Adrenal gland (tissue), 12 donors: ENCODE data around the gene TAF3. TPM values are rescaled to one million over a fixed set of nuclear protein-coding genes. Genes with fewer than 3 reads are reported as not detected.
A peak's percentile ranks its signal among the peaks of the same experiment; 100 is the strongest.

ENCODE experiments used
- DNase-seq, 7 donors: peaks; one replicate each; pipeline ENCODE4 v3.0.0-alpha.2; 2019 to 2020
- H3K27ac ChIP-seq, 5 donors: fragments of 200-600 bp; sonication (generic) in 4 of 5; 1 replicate in 3 of 5; 2 replicates in 2 of 5; pipeline versions ENCODE4 v1.5.1 to v1.8.0; 2016 to 2020; ENCODE audit warnings: mild to moderate bottlenecking in 1 of 5
- H3K27me3 ChIP-seq: fragments of 200-600 bp; 2 replicates; pipeline ENCODE4 v1.8.0; 2021
- H3K36me3 ChIP-seq, 2 donors: fragments of 200-600 bp; replicated peaks in 1 of 2; 1 replicate in 1 of 2; 2 replicates in 1 of 2; pipeline versions ENCODE4 v1.5.1 to v1.8.0; 2018 to 2022
- H3K4me1 ChIP-seq, 2 donors: fragments of 200-600 bp; replicated peaks in 1 of 2; 1 replicate in 1 of 2; 2 replicates in 1 of 2; pipeline versions ENCODE4 v1.5.1 to v1.8.0; 2018 to 2021
- H3K4me3 ChIP-seq, 4 donors: fragments of 200-600 bp; sonication (generic) in 3 of 4; one replicate each; pipeline ENCODE4 v1.5.1; 2016 to 2018
- H3K9me3 ChIP-seq, 3 donors: fragments of 200-600 bp; sonication (generic) in 1 of 3; replicated peaks in 1 of 3; 1 replicate in 2 of 3; 2 replicates in 1 of 3; pipeline versions ENCODE4 v1.5.1 to v1.8.0; 2016 to 2021
- CTCF ChIP-seq, 6 experiments: fragments of 450-650 bp in 4 of 6; fragments of 200-600 bp in 2 of 6; sonication (generic) in 1 of 6; IDR thresholded peaks; 1 replicate in 5 of 6; 2 replicates in 1 of 6; pipeline versions ENCODE4 v1.5.1 to v1.8.0; 2016 to 2021; ENCODE audit warnings: antibody characterized with exemption in 6 of 6, mild to moderate bottlenecking in 2 of 6, moderate library complexity in 1 of 6
- POLR2A ChIP-seq, 2 donors: fragments of 450-650 bp; IDR thresholded peaks; one replicate each; pipeline ENCODE4 v1.6.1; 2017; ENCODE audit warnings: antibody characterized with exemption in 2 of 2, mild to moderate bottlenecking in 2 of 2, moderate library complexity in 1 of 2
- WGBS, 4 donors: extraction: QIAGEN DNeasy Blood & Tissue Kit in 2 of 4; methylation state at CpG; one replicate each; pipeline versions ENCODE4 v1.1.5 to v1.1.7; 2013 to 2017; 5-methylcytosine and 5-hydroxymethylcytosine counted together
- intact Hi-C, 2 donors: fragments of 100-400 bp; cut with DNase I; formaldehyde crosslinking; loops; one replicate each; pipeline versions ENCODE4 v1.14.1 to v1.15.0; 2022 to 2023
- polyA plus RNA-seq, 3 donors: library from polyadenylated mRNA; stranded (reverse); fragments of 200-250 nt in 2 of 3; fragments of 350-450 nt in 1 of 3; fragmentation: Illumina TruSeq in 1 of 3; extraction: RNeasy Lipid Tissue Mini Kit (QIAGEN cat#74804) in 1 of 3; gene quantifications; one replicate each; pipeline ENCODE4 v1.2.3, GENCODE V29; 2013 to 2014
- total RNA-seq, 9 donors: library from RNA; depleted of rRNA in 4 of 9; stranded (reverse); fragments of >200 nt in 4 of 9; fragments of 120-200 nt in 1 of 9; fragmentation: NEBNext Ultra II Directional in 1 of 9; extraction: Animal tissue kit (Norgen Biotek cat#: 25700) in 1 of 9; gene quantifications; one replicate each; pipeline versions ENCODE4 v1.1.0 to v1.2.4, GENCODE V29; 2013 to 2023
- donor health status: healthy with polysubstance abuse.
- donor health status: Bipolar disorder and iron deficiency.
- donor health status: DM: yes; HTN: yes; CAD: no.
- donor health status: DM: no; HTN: no; CAD: no.
- donor health status: DM: no; HTN: no; CAD: no.
- donor health status: DM: yes; HTN: yes; CAD: no.

The TAF3 gene
- total and polyA plus RNA-seq, 12 donors, result 3.5 to 16.6 (median 7.6) TPM

GRCh38 chr10:8055420-8056349 is 237.4 kb downstream of the TAF3 start:
- TF ChIP-seq CTCF (IDR thresholded peaks at IDR 0.05) (no peak), POLR2A (IDR thresholded peaks at IDR 0.05) (no peak)
- no peaks in the 10 kb centered on the region for H3K36me3 ChIP-seq
- peaks cover 25% of the 10 kb centered on the region for H3K27me3 ChIP-seq
- peaks cover 19 to 33% of the 10 kb centered on the region in 2 donors for H3K4me1 ChIP-seq
- WGBS, 4 donors, result 14 to 23% (median 20%) methylated on average over 19 to 85 of the region's 85 CpGs
- peak overlapping the region in 2 of 5 donors; percentile 79 to 83 for H3K27ac ChIP-seq
- H3K4me3 ChIP-seq, result peak overlapping the region in 2 of 4 donors; percentile 56 to 76
- H3K9me3 ChIP-seq, result no peaks in the 10 kb centered on the region
- DNase-seq, result peak in 3 of 7 donors; percentile 44 to 50 (median 49)
- intact Hi-C loops, result loop anchor here in 1 of 2 donors (10.0 kb wide), 1 partner anchor 171 kb away; no protein-coding TSS in a partner anchor

GRCh38 chr10:8056378-8056777 is 238.1 kb downstream of the TAF3 start:
- Histone ChIP-seq H3K27me3 (peaks cover 18% of the 10 kb centered on the region), H3K4me3 (peak overlapping the region in 1 of 4 donors; percentile 76), H3K27ac (peak overlapping the region in 3 of 5 donors; percentile 31 to 83 (median 79)), H3K36me3 (no peaks in the 10 kb centered on the region), H3K4me1 (peaks cover 16 to 26% of the 10 kb centered on the region in 2 donors), H3K9me3 (no peaks in the 10 kb centered on the region)
- DNase-seq, result no peak
- WGBS, 4 donors, result 51 to 60% (median 56%) methylated on average over 6 of the region's 6 CpGs
- no peak for TF ChIP-seq POLR2A (IDR thresholded peaks at IDR 0.05)
- no peak for TF ChIP-seq CTCF (IDR thresholded peaks at IDR 0.05)
- intact Hi-C loops, result loop anchor here in 1 of 2 donors (10.0 kb wide), 1 partner anchor 172 kb away; no protein-coding TSS in a partner anchor

GRCh38 chr10:8056871-8057331 is 238.6 kb downstream of the TAF3 start:
- peak overlapping the region; percentile 22 to 83 (median 50) for H3K27ac ChIP-seq
- 23 to 50% (median 41%) methylated on average over 13 of the region's 13 CpGs for WGBS, 4 donors
- DNase-seq, result no peak
- no peaks in the 10 kb centered on the region for H3K9me3 ChIP-seq
- H3K36me3 ChIP-seq, result no peaks in the 10 kb centered on the region
- no peak for TF ChIP-seq POLR2A (IDR thresholded peaks at IDR 0.05)
- H3K4me1 ChIP-seq, result peaks cover 16 to 24% of the 10 kb centered on the region in 2 donors
- H3K27me3 ChIP-seq, result peaks cover 13% of the 10 kb centered on the region
- H3K4me3 ChIP-seq, result peak overlapping the region in 1 of 4 donors; percentile 76
- intact Hi-C loops, result loop anchor here in 1 of 2 donors (10.0 kb wide), 1 partner anchor 172 kb away; no protein-coding TSS in a partner anchor

GRCh38 chr10:8057636-8058273 is 239.4 kb downstream of the TAF3 start:
- Histone ChIP-seq H3K27ac (peak overlapping the region; percentile 22 to 83 (median 50)), H3K4me1 (peaks cover 16 to 24% of the 10 kb centered on the region in 2 donors), H3K9me3 (no peaks in the 10 kb centered on the region), H3K4me3 (no peak overlapping the region), H3K27me3 (peaks cover 4% of the 10 kb centered on the region), H3K36me3 (no peaks in the 10 kb centered on the region)
- TF ChIP-seq CTCF (IDR thresholded peaks at IDR 0.05) (no peak), POLR2A (IDR thresholded peaks at IDR 0.05) (no peak)
- 38 to 46% (median 41%) methylated on average over 4 to 15 of the region's 15 CpGs for WGBS, 4 donors
- intact Hi-C loops, result loop anchor here in 1 of 2 donors (10.0 kb wide), 1 partner anchor 173 kb away; no protein-coding TSS in a partner anchor
- peak in 6 of 7 donors; percentile 70 to 88 (median 82) for DNase-seq
